OCI-M2 (cell line): ENCODE measurements around the gene UVRAG.
"Not testable (repeated sequence)": the region's sequence is repeated elsewhere in the genome, so short reads cannot be mapped to it uniquely, and the experiment has no call there.

Source experiments
- DNase-seq: peaks from one replicate; lab custom pipeline; 2025; ENCODE audit not compliant: unreplicated experiment; lab: John Stamatoyannopoulos, UW

Gene UVRAG

GRCh38 chr11:75910426-75911145 lies 95.6 kb downstream of the UVRAG start:
- DNase-seq: no peak

- DNase-seq: no peak
These were observed 96.4 kb downstream of the UVRAG start for GRCh38 chr11:75911459-75911858.

GRCh38 chr11:75913984-75914383 lies 99.0 kb downstream of the UVRAG start:
- no peak for DNase-seq

- DNase-seq: no peak
These were observed 101.9 kb downstream of the UVRAG start for GRCh38 chr11:75916882-75917281.

GRCh38 chr11:75918331-75918730 lies 103.3 kb downstream of the UVRAG start:
- no peak for DNase-seq

GRCh38 chr11:75919525-75919924 lies 104.5 kb downstream of the UVRAG start:
- no peak for DNase-seq

- no peak for DNase-seq
These were observed 105.8 kb downstream of the UVRAG start for GRCh38 chr11:75920848-75921247.

- no peak for DNase-seq
These were observed 106.8 kb downstream of the UVRAG start for GRCh38 chr11:75921808-75922207.

- DNase-seq: no peak
These were observed 110.2 kb downstream of the UVRAG start for GRCh38 chr11:75924966-75925784.

GRCh38 chr11:75925785-75926164 lies 110.8 kb downstream of the UVRAG start:
- no peak for DNase-seq

- DNase-seq: no peak
These were observed 114.7 kb downstream of the UVRAG start for GRCh38 chr11:75929706-75930105.

GRCh38 chr11:75930534-75930933 lies 115.5 kb downstream of the UVRAG start:
- DNase-seq: no peak

- DNase-seq: no peak
These were observed 116.1 kb downstream of the UVRAG start for GRCh38 chr11:75931124-75931523.

GRCh38 chr11:75933736-75934135 lies 118.7 kb downstream of the UVRAG start:
- DNase-seq: not testable (repeated sequence)

- DNase-seq: no peak
These were observed 119.8 kb downstream of the UVRAG start for GRCh38 chr11:75934851-75935250.

GRCh38 chr11:75938543-75938942 lies 123.5 kb downstream of the UVRAG start:
- DNase-seq: no peak

- DNase-seq: no peak
These were observed 124.5 kb downstream of the UVRAG start for GRCh38 chr11:75939516-75939915.

- no peak for DNase-seq
These were observed 125.0 kb downstream of the UVRAG start for GRCh38 chr11:75939992-75940391.

- no peak for DNase-seq
These were observed 125.9 kb downstream of the UVRAG start for GRCh38 chr11:75940911-75941310.

- DNase-seq: no peak
These were observed 129.5 kb downstream of the UVRAG start for GRCh38 chr11:75944515-75944914.

- DNase-seq: no peak
These were observed 130.4 kb downstream of the UVRAG start for GRCh38 chr11:75945446-75945845.

- no peak for DNase-seq
These were observed 130.9 kb downstream of the UVRAG start for GRCh38 chr11:75945947-75946346.
